Epithelial cell of esophagus (primary cell): Measurements from ENCODE around the gene FOXL1.
A peak's percentile ranks its signal among the peaks of the same experiment; 100 is the strongest.
"Not testable (repeated sequence)": the region's sequence is repeated elsewhere in the genome, so short reads cannot be mapped to it uniquely, and the experiment has no call there.

Source experiments
- DNase-seq: peaks from one replicate; pipeline ENCODE4 v3.0.0; 2010; ENCODE audit warnings: low read depth
- H3K4me3 ChIP-seq: 2 replicates; pipeline ENCODE4 v1.5.1; 2011; ENCODE audit warnings: mild to moderate bottlenecking, low read length, control low read depth
- CTCF ChIP-seq: IDR thresholded peaks from 2 replicates; pipeline ENCODE4 v1.5.1; 2011; ENCODE audit warnings: low read depth, mild to moderate bottlenecking, low read length, control low read depth, inconsistent platforms; ENCODE audit not compliant: insufficient read depth; ENCODE audit errors: missing control alignments

The FOXL1 gene

GRCh38 chr16:86580791-86581170, 2.4 kb downstream of the FOXL1 start:
- H3K4me3 ChIP-seq, result no peak overlapping the region
- DNase-seq, result no peak
- no peak for TF ChIP-seq CTCF

- H3K4me3 ChIP-seq, result no peak overlapping the region
- no peak for DNase-seq
These were observed 3.1 kb downstream of the FOXL1 start for GRCh38 chr16:86581458-86581857.

GRCh38 chr16:86584071-86584685, 5.8 kb downstream of the FOXL1 start:
- TF ChIP-seq CTCF, result no peak
- no peak for DNase-seq
- H3K4me3 ChIP-seq, result no peak overlapping the region

More at GRCh38 chr16:86581458-86581857, 3.1 kb downstream of the FOXL1 start:
- no peak for TF ChIP-seq CTCF

GRCh38 chr16:86584726-86585721, 6.7 kb downstream of the FOXL1 start:
- no peak overlapping the region for H3K4me3 ChIP-seq
- no peak for TF ChIP-seq CTCF
- no peak for DNase-seq

GRCh38 chr16:86585821-86586611, 7.7 kb downstream of the FOXL1 start:
- no peak for TF ChIP-seq CTCF
- peak; percentile 82 for DNase-seq
- H3K4me3 ChIP-seq, result no peak overlapping the region

- TF ChIP-seq CTCF, result no peak
- H3K4me3 ChIP-seq, result no peak overlapping the region
- no peak for DNase-seq
These were observed 9.1 kb downstream of the FOXL1 start for GRCh38 chr16:86587487-86587886.

GRCh38 chr16:86587955-86588354, 9.6 kb downstream of the FOXL1 start:
- not testable (repeated sequence) for DNase-seq

More at GRCh38 chr16:86587955-86588354, 9.6 kb downstream of the FOXL1 start:
- H3K4me3 ChIP-seq, result not testable (repeated sequence)
